ENCODE results near the gene EIF2B4.

DNA sequence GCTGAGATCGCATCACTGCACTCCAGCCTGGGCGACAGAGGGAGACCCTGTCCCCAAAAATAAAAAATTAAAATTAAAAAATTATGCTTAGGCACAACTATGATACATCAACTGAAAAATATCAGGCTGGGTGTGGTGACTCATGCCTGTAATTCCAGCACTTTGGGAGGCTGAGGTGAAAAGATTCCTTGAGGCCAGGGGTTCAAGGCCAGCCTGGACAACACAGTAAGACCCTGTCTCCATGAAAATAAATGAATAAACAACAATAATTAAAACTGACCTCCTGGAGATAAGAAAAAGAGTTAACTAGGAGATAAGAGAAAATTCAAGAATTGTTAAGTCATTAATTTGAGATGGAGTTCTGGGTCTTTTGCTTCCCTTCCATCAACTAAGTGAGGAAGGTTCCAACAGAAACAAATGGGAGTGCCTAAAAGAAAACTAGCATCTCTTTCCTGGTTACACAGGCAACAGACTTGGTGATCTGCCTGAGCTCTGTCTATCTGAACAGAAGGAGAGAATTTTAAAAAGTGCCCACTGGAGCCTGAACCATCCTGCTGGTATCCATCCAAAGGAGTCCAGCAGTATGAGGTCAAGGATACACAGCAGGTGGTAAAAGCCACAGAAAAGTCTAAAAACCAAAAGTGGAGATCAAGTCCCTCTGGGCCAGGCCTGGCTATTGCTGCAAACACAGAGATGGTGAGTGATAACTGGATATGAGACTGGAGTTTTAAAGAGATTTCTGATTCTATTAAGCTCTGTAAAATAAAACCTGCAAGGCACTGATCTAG lies 30.4 kb upstream of the EIF2B4 start:
- TF ChIP-seq, protein P1, sequence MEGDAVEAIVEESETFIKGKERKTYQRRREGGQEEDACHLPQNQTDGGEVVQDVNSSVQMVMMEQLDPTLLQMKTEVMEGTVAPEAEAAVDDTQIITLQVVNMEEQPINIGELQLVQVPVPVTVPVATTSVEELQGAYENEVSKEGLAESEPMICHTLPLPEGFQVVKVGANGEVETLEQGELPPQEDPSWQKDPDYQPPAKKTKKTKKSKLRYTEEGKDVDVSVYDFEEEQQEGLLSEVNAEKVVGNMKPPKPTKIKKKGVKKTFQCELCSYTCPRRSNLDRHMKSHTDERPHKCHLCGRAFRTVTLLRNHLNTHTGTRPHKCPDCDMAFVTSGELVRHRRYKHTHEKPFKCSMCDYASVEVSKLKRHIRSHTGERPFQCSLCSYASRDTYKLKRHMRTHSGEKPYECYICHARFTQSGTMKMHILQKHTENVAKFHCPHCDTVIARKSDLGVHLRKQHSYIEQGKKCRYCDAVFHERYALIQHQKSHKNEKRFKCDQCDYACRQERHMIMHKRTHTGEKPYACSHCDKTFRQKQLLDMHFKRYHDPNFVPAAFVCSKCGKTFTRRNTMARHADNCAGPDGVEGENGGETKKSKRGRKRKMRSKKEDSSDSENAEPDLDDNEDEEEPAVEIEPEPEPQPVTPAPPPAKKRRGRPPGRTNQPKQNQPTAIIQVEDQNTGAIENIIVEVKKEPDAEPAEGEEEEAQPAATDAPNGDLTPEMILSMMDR (conservative IDR thresholded peaks at IDR 0.05), result no peak
- no peak for TF ChIP-seq ZFX (IDR thresholded peaks at IDR 0.05)

Measured in C4-2B (cell line).